Esophagus muscularis mucosa (tissue), 3 donors: ENCODE measurements around the gene ASAP2.

ENCODE experiments used
- CTCF ChIP-seq, 3 experiments: fragments of 200-600 bp in 2 of 3; fragments of 450-650 bp in 1 of 3; sonication (generic) in 2 of 3; IDR thresholded peaks; one replicate each; pipeline ENCODE4 v1.5.1; 2017 to 2019; ENCODE audit warnings: antibody characterized with exemption in 3 of 3, mild to moderate bottlenecking in 2 of 3, moderate library complexity in 1 of 3
- POLR2A ChIP-seq: fragments of 450-650 bp; IDR thresholded peaks from one replicate; pipeline ENCODE4 v1.6.1; 2017; ENCODE audit warnings: antibody characterized with exemption, moderate library complexity, mild to moderate bottlenecking, low read depth
- POLR2AphosphoS5 ChIP-seq, 2 donors: sonication (generic); formaldehyde crosslinking; IDR thresholded peaks; one replicate each; pipeline ENCODE4 v1.6.1; 2017; ENCODE audit warnings: antibody characterized with exemption in 2 of 2

- TF ChIP-seq CTCF (IDR thresholded peaks at IDR 0.05) (no peak), POLR2A (no peak), POLR2AphosphoS5 (IDR thresholded peaks at IDR 0.05) (no peak)
Measured at GRCh38 chr2:9163306-9164111, 43.1 kb upstream of the ASAP2 start.
